ENCODE measurements around the gene VMP1. TPM values are rescaled to one million over a fixed set of nuclear protein-coding genes. Genes with fewer than 3 reads are reported as not detected.

VMP1 gene
- total RNA-seq, 1 experiment from 2014 or later, result 83.1 TPM

DNA sequence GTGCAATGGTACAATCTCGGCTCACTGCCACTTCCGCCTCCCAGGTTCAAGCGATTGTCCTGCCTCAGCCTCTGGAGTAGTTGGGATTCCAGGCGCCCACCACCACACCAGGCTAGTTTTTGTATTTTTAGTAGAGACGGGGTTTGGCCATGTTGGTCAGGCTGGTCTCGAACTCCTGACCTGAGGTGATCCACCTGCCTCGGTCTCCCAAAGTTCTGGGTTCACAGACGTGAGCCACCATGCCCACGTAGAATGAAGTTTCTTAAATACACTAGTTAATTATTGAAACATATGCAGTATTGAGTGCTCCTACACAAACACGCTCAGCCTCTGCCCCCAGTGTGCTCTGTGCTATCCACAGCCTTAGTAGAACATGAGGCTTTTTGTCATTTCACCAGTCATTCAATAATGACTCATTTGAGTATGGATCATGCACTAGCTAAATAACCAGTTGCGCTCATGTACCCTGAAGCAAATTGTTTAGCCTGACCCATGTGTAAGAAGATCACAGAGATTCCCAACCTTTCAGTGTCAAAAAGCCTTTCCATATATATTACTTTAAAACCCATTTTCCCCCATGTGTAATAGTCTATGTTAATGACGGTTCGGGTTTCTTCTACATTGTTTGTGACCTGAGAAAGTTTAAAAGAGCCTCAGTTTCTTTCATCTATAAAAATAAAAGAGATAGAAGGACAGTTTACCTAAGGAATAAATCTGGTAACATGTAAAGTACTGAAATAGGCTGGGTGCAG lies 135.6 kb downstream of the VMP1 start:
- no peaks in the 10 kb centered on the region for H3K79me1 ChIP-seq (ENCODE audit: insufficient read depth, low read depth, low read length, poor library complexity, severe bottlenecking)
- H3K4me2 ChIP-seq (ENCODE audit: insufficient read depth, insufficient read length, low read length), result no peak overlapping the region
- peaks cover 9% of the 10 kb centered on the region; the same call in 1 of the 2 replicates for H3K79me2 ChIP-seq (ENCODE audit: insufficient read depth, low read length)
- WGBS (ENCODE audit: extremely low coverage, insufficient read length, low lambda C conversion rate), result no CpG with 5 or more reads among the region's 13 CpGs
- H4K5ac ChIP-seq (ENCODE audit: insufficient read length, low read depth, low read length), result no peak overlapping the region
- no peak overlapping the region for H3K4me3 Mint-ChIP-seq
- H3K18ac ChIP-seq (ENCODE audit: insufficient read length, low read depth, low read length), result no peak overlapping the region
- H3K9me3 Mint-ChIP-seq, result no peaks in the 10 kb centered on the region; a peak in 2 of 5 replicates
- H3K27me3 ChIP-seq (ENCODE audit: insufficient read depth, low read length), result no peaks in the 10 kb centered on the region
- no peak overlapping the region for H3K4ac ChIP-seq (ENCODE audit: low read depth, low read length)
- no peak overlapping the region for H2BK20ac ChIP-seq (ENCODE audit: low read depth, low read length, poor library complexity, severe bottlenecking)
- H3K23me2 ChIP-seq (ENCODE audit: insufficient read length, low read depth, low read length, poor library complexity, severe bottlenecking), result peaks cover 3% of the 10 kb centered on the region
- TF ChIP-seq, protein P1, sequence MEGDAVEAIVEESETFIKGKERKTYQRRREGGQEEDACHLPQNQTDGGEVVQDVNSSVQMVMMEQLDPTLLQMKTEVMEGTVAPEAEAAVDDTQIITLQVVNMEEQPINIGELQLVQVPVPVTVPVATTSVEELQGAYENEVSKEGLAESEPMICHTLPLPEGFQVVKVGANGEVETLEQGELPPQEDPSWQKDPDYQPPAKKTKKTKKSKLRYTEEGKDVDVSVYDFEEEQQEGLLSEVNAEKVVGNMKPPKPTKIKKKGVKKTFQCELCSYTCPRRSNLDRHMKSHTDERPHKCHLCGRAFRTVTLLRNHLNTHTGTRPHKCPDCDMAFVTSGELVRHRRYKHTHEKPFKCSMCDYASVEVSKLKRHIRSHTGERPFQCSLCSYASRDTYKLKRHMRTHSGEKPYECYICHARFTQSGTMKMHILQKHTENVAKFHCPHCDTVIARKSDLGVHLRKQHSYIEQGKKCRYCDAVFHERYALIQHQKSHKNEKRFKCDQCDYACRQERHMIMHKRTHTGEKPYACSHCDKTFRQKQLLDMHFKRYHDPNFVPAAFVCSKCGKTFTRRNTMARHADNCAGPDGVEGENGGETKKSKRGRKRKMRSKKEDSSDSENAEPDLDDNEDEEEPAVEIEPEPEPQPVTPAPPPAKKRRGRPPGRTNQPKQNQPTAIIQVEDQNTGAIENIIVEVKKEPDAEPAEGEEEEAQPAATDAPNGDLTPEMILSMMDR (conservative IDR thresholded peaks at IDR 0.05), result no peak
- no peaks in the 10 kb centered on the region for H4K20me1 ChIP-seq (ENCODE audit: control insufficient read depth, insufficient read depth, insufficient read length)
- no peak overlapping the region for H3K9ac ChIP-seq (ENCODE audit: extremely low read depth, insufficient read length, low read length)
- no peak overlapping the region for H3K27ac ChIP-seq (ENCODE audit: insufficient read length, low read depth, low read length)
- H3K4me1 ChIP-seq (ENCODE audit: insufficient read depth, low read length), result peaks cover 7% of the 10 kb centered on the region
- peak; percentile 37 for DNase-seq
- H2BK12ac ChIP-seq (ENCODE audit: insufficient read length, low read depth, low read length), result no peak overlapping the region
- no peak overlapping the region for H4K8ac ChIP-seq (replicated peaks; ENCODE audit: insufficient read length, low read depth, low read length)
- no peak overlapping the region for H2BK15ac ChIP-seq (ENCODE audit: low read depth, low read length)
- no peak overlapping the region for H2BK5ac ChIP-seq (ENCODE audit: insufficient read length, low read length)
- H2AK5ac ChIP-seq (ENCODE audit: insufficient read length, low read length), result no peak overlapping the region
- no peak overlapping the region for H3T11ph ChIP-seq (ENCODE audit: low read length)
- H3K36me3 Mint-ChIP-seq (ENCODE audit: insufficient read depth in 1 of 3, low read depth in 3 of 3), result peaks cover 32 to 49% (median 49%) of the 10 kb centered on the region in 3 experiments
- peak overlapping the region in 2 of 3 experiments; percentile 91 to 95; a peak in 3 of 7 replicates for H3K27ac Mint-ChIP-seq
- H4K91ac ChIP-seq (ENCODE audit: insufficient read length, low read depth, low read length), result no peak overlapping the region
- no peak overlapping the region for H3K23ac ChIP-seq (ENCODE audit: insufficient read length, low read depth, low read length)
- H3K4me1 Mint-ChIP-seq, result peaks cover 44 to 51% of the 10 kb centered on the region in 2 experiments
- H2BK120ac ChIP-seq (ENCODE audit: low read depth, low read length, poor library complexity, severe bottlenecking), result no peak overlapping the region
- H3K14ac ChIP-seq (ENCODE audit: insufficient read depth, low read length), result no peak overlapping the region
- no peak overlapping the region for H3K56ac ChIP-seq (ENCODE audit: insufficient read length, low read depth, low read length)
- H2AFZ ChIP-seq (ENCODE audit: low read length), result no peak overlapping the region
- no peaks in the 10 kb centered on the region for H3K9me3 ChIP-seq (ENCODE audit: control insufficient read depth, low read depth, low read length)
- no peaks in the 10 kb centered on the region for H3K27me3 Mint-ChIP-seq (ENCODE audit: low read depth)

Measured in H9 (cell line).